Activated CD4-positive, alpha-beta T cell treated with anti-CD3 and anti-CD28 coated beads, Interleukin-2, amount 50 U/mL, for 48 hours (primary cell): ENCODE data around the gene FSTL1.
A peak's percentile ranks its signal among the peaks of the same experiment; 100 is the strongest.

Experiments
- DNase-seq, 2 experiments: peaks; one replicate each; pipeline ENCODE4 v3.0.0-alpha.2; 2020

FSTL1 gene

GRCh38 chr3:120349855-120350125 lies 101.0 kb downstream of the FSTL1 start:
- no peak for DNase-seq

DNA sequence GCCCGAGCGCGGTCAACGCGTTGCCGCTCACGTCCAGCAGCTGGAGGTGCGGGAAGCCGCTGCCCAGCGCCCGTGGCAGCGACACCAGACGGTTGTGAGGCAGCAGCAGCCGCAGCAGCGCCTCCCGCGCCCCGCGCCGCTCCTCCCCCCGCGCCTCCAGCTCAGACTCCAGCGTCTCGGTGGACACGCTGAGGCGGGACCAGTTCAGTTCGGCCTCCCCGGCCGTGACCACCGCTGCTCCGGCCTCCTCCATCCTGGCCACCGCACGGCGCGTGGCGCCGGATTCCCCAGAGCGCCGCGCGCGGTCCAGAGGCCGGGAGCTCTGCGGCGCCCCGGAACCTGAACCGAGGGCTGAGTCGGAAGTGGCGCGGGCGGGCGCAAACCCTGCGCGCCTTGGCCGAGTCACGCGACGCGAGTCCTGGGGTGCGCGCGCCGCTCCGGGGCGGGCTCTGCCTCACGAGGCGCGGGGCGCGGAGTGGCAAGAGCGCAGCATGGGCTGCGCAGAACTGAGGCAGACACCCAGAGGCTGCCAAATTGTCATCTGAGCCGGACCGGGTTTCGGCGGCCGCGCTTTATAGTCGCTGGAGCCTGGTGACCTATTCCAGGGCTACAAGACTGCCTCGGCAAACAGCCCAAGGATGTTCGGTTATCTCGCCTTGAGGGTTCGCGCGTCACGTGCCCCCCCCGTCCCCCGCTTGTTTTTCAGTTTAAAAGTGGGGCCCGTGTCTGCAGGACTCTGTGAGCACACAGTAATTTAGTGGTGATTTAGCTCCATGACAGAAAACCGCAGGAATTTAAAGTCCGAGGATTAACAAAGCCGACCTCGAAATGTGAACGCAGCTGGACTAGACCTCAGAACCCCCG lies 101.6 kb downstream of the FSTL1 start, which contains the start of gene LRRC58:
Gene LRRC58 (minus strand): TSS at position 364 of the 864 bp plus-strand sequence. CDS start 111 bp downstream, at position 253.
- peak; percentile 85 to 87 for DNase-seq

GRCh38 chr3:120348065-120348990 lies 102.5 kb downstream of the FSTL1 start:
- peak; percentile 48 to 58 for DNase-seq

- no peak for DNase-seq
These were observed 106.4 kb downstream of the FSTL1 start for GRCh38 chr3:120344349-120344748.
